Gastroesophageal sphincter (tissue), 4 donors: ENCODE results near the gene FASN. TPM values are rescaled to one million over a fixed set of nuclear protein-coding genes. Genes with fewer than 3 reads are reported as not detected.

Experiments
- ATAC-seq: fragments of 150-250 bp; one replicate; pipeline ENCODE4 v1.9.1; 2016; ENCODE audit warnings: mild to moderate bottlenecking, moderate library complexity
- H3K27ac ChIP-seq, 4 donors: fragments of 200-600 bp; sonication (generic) in 3 of 4; 1 replicate in 3 of 4; 2 replicates in 1 of 4; pipeline ENCODE4 v1.5.1; 2016 to 2019
- H3K27me3 ChIP-seq: fragments of 200-600 bp; sonication (generic); one replicate; pipeline ENCODE4 v1.5.1; 2019
- H3K36me3 ChIP-seq, 2 donors: fragments of 200-600 bp; sonication (generic); one replicate each; pipeline ENCODE4 v1.5.1; 2019; ENCODE audit warnings: control low read depth in 1 of 2
- H3K4me1 ChIP-seq, 3 donors: fragments of 200-600 bp; sonication (generic); 1 replicate in 2 of 3; 2 replicates in 1 of 3; pipeline ENCODE4 v1.5.1; 2016 to 2019; ENCODE audit warnings: control low read depth in 2 of 3
- H3K4me3 ChIP-seq, 2 donors: fragments of 200-600 bp; sonication (generic); one replicate each; pipeline ENCODE4 v1.5.1; 2019; ENCODE audit warnings: mild to moderate bottlenecking in 1 of 2, moderate library complexity in 1 of 2
- H3K9me3 ChIP-seq, 3 donors: fragments of 200-600 bp; sonication (generic); one replicate each; pipeline ENCODE4 v1.5.1; 2017 to 2019; ENCODE audit warnings: control low read depth in 2 of 3
- CTCF ChIP-seq, 4 experiments: fragments of 200-600 bp in 2 of 4; fragments of 450-650 bp in 2 of 4; sonication (generic) in 1 of 4; IDR thresholded peaks; one replicate each; pipeline ENCODE4 v1.5.1; 2017 to 2019; ENCODE audit warnings: antibody characterized with exemption in 4 of 4, mild to moderate bottlenecking in 2 of 4, moderate library complexity in 2 of 4
- EP300 ChIP-seq: sonication (generic); formaldehyde crosslinking; IDR thresholded peaks from one replicate; pipeline ENCODE4 v1.6.1; 2017; ENCODE audit warnings: antibody characterized with exemption, mild to moderate bottlenecking
- POLR2A ChIP-seq, 2 donors: fragments of 450-650 bp; IDR thresholded peaks; one replicate each; pipeline ENCODE4 v1.6.1; 2017; ENCODE audit warnings: antibody characterized with exemption in 2 of 2, mild to moderate bottlenecking in 2 of 2, moderate library complexity in 1 of 2
- POLR2AphosphoS5 ChIP-seq: sonication (generic); formaldehyde crosslinking; IDR thresholded peaks from one replicate; pipeline ENCODE4 v1.6.1; 2017; ENCODE audit warnings: antibody characterized with exemption
- WGBS, 2 donors: methylation state at CpG; one replicate each; pipeline ENCODE4 v1.1.5; 2018; ENCODE audit warnings: low coverage in 1 of 2; 5-methylcytosine and 5-hydroxymethylcytosine counted together
- total RNA-seq, 4 donors: library from RNA; depleted of rRNA; stranded (reverse); fragments of >200 nt; gene quantifications; one replicate each; pipeline ENCODE4 v1.1.0, GENCODE V29; 2016

Gene FASN
- total RNA-seq, 4 donors from 2014 or later: 22.6 to 52.8 (median 48.3) TPM

GRCh38 chr17:82114447-82114846, 16.4 kb upstream of the FASN start:
- ATAC-seq: no peak
- no CpG with 5 or more reads among the region's 10 CpGs for WGBS, 2 donors

GRCh38 chr17:82113941-82114340, 15.9 kb upstream of the FASN start:
- Histone ChIP-seq H3K4me3 (no peak overlapping the region), H3K36me3 (peaks cover 0 to 45% of the 10 kb centered on the region in 2 donors), H3K9me3 (no peaks in the 10 kb centered on the region), H3K4me1 (no peaks in the 10 kb centered on the region), H3K27ac (no peak overlapping the region), H3K27me3 (no peaks in the 10 kb centered on the region)
- ATAC-seq: no peak
- no CpG with 5 or more reads among the region's 13 CpGs for WGBS, 2 donors
- TF ChIP-seq POLR2A (IDR thresholded peaks at IDR 0.05): no peak
- TF ChIP-seq EP300: no peak
- TF ChIP-seq CTCF (IDR thresholded peaks at IDR 0.05): no peak
- no peak for TF ChIP-seq POLR2AphosphoS5

More at GRCh38 chr17:82114447-82114846, 16.4 kb upstream of the FASN start:
- Histone ChIP-seq H3K4me3 (no peak overlapping the region), H3K4me1 (peaks cover 0 to 3% (median 0%) of the 10 kb centered on the region in 3 donors), H3K27me3 (no peaks in the 10 kb centered on the region), H3K9me3 (no peaks in the 10 kb centered on the region), H3K27ac (no peak overlapping the region), H3K36me3 (peaks cover 0 to 45% of the 10 kb centered on the region in 2 donors)
- TF ChIP-seq POLR2AphosphoS5 (no peak), EP300 (no peak), CTCF (IDR thresholded peaks at IDR 0.05) (no peak), POLR2A (IDR thresholded peaks at IDR 0.05) (no peak)

GRCh38 chr17:82113422-82113821, 15.4 kb upstream of the FASN start:
- peaks cover 0 to 42% of the 10 kb centered on the region in 2 donors for H3K36me3 ChIP-seq
- ATAC-seq: no peak
- no peaks in the 10 kb centered on the region for H3K4me1 ChIP-seq
- no peak overlapping the region for H3K4me3 ChIP-seq
- no peaks in the 10 kb centered on the region for H3K9me3 ChIP-seq
- TF ChIP-seq POLR2AphosphoS5 (no peak), EP300 (no peak), CTCF (IDR thresholded peaks at IDR 0.05) (no peak), POLR2A (IDR thresholded peaks at IDR 0.05) (no peak)
- 83% methylated on average over 4 of the region's 9 CpGs for WGBS, 2 donors
- no peaks in the 10 kb centered on the region for H3K27me3 ChIP-seq
- H3K27ac ChIP-seq: no peak overlapping the region

GRCh38 chr17:82112914-82113311, 14.9 kb upstream of the FASN start:
- ATAC-seq: no peak
- H3K27me3 ChIP-seq: no peaks in the 10 kb centered on the region
- peaks cover 0 to 39% of the 10 kb centered on the region in 2 donors for H3K36me3 ChIP-seq
- H3K4me1 ChIP-seq: no peaks in the 10 kb centered on the region
- H3K9me3 ChIP-seq: no peaks in the 10 kb centered on the region
- H3K4me3 ChIP-seq: no peak overlapping the region
- WGBS, 2 donors: 74 to 87% methylated on average over 2 to 6 of the region's 6 CpGs
- TF ChIP-seq CTCF (IDR thresholded peaks at IDR 0.05) (no peak), POLR2AphosphoS5 (no peak), EP300 (no peak), POLR2A (IDR thresholded peaks at IDR 0.05) (no peak)
- H3K27ac ChIP-seq: no peak overlapping the region

GRCh38 chr17:82112181-82112913, 14.3 kb upstream of the FASN start:
- Histone ChIP-seq H3K4me1 (peaks cover 0 to 3% (median 0%) of the 10 kb centered on the region in 3 donors), H3K9me3 (no peaks in the 10 kb centered on the region), H3K27ac (no peak overlapping the region), H3K4me3 (no peak overlapping the region), H3K36me3 (peaks cover 0 to 37% of the 10 kb centered on the region in 2 donors), H3K27me3 (no peaks in the 10 kb centered on the region)
- WGBS, 2 donors: 81 to 90% methylated on average over 2 to 7 of the region's 18 CpGs
- TF ChIP-seq POLR2AphosphoS5: no peak
- no peak for TF ChIP-seq POLR2A (IDR thresholded peaks at IDR 0.05)
- no peak for TF ChIP-seq CTCF (IDR thresholded peaks at IDR 0.05)
- ATAC-seq: no peak
